IMR-90 (cell line): ENCODE measurements around the gene ACSL6.

Experiments
- FOS ChIP-seq: fragments of 150-350 bp; IDR thresholded peaks from 2 replicates; pipeline ENCODE4 v1.6.1; 2016; ENCODE audit warnings: low read depth, low read length
- TF ChIP-seq, protein P1 (sequence below): conservative IDR thresholded peaks from 2 replicates; pipeline ENCODE4 v1.5.1; 2012; ENCODE audit warnings: mild to moderate bottlenecking, low read depth, low read length, improper control_type of control experiment

DNA sequence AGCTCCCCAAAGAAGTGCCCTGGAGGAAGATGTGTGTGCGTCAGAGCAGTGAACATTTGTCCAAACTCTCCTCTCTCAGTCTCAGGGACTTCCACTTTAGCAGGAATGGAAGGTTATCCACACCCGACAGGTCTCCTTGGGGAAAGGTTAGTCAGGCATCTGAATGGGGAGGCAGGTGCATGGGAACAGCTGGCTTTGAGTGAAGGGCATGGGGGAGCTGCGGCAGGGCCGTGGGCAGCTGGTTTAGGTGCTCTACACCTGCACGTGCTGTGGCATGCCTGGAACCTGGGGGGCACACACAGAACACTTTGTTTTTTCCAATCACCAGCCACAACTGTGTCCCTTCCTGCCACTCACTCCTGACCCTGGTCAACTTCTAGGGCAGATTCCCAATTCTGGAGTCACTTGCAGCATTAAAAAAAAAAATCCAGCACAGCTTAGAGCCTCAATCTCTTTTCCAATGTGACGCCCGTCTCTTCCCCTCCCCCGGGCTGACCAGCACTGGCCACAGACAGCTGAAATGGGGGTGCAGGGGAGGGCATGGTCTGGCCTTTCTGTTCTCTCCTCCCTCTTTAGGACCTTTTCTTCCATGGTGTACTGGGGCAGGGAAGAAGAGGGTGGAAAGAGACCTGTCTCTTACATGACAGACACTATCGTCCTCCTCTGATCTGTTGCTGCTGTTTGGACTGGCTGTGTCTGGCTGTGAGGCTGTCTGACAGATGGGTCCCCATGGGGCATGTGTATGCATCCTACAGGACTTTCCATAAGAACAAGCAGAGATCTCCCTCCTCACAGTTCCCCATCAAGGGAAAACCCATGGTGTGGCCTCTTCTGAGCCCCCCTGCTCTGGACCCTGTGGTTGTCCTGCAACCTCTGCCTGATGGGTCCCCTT is 39.4 kb upstream of the ACSL6 start:
- TF ChIP-seq, protein P1, sequence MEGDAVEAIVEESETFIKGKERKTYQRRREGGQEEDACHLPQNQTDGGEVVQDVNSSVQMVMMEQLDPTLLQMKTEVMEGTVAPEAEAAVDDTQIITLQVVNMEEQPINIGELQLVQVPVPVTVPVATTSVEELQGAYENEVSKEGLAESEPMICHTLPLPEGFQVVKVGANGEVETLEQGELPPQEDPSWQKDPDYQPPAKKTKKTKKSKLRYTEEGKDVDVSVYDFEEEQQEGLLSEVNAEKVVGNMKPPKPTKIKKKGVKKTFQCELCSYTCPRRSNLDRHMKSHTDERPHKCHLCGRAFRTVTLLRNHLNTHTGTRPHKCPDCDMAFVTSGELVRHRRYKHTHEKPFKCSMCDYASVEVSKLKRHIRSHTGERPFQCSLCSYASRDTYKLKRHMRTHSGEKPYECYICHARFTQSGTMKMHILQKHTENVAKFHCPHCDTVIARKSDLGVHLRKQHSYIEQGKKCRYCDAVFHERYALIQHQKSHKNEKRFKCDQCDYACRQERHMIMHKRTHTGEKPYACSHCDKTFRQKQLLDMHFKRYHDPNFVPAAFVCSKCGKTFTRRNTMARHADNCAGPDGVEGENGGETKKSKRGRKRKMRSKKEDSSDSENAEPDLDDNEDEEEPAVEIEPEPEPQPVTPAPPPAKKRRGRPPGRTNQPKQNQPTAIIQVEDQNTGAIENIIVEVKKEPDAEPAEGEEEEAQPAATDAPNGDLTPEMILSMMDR = no peak
- TF ChIP-seq FOS = no peak
